ENCODE data around the gene BATF.
"Not testable (repeated sequence)": the region's sequence is repeated elsewhere in the genome, so short reads cannot be mapped to it uniquely, and the experiment has no call there.

Gene BATF

GRCh38 chr14:75522224-75522982, at the start of gene BATF:
Gene BATF, plus strand, starts transcription at chr14:75522469. Its CDS starts 214 bp downstream, at chr14:75522683.
- no peak within 1 kb of the TSS for H3K4me3 ChIP-seq (ENCODE audit: low read length)
- H3K9ac ChIP-seq (ENCODE audit: low read depth, low read length): no peak within 1 kb of the TSS
- H3K4me1 ChIP-seq (ENCODE audit: insufficient read depth, low read length): peaks cover 4% of the 10 kb centered on the region; the same call in 1 of the 2 replicates
- no peak within 1 kb of the TSS for H3K27ac ChIP-seq (ENCODE audit: low read length)
- H3K36me3 ChIP-seq (ENCODE audit: insufficient read depth, low read depth, low read length): no peaks in the 10 kb centered on the region
- H3K27me3 ChIP-seq (ENCODE audit: insufficient read depth, low read length): no peaks in the 10 kb centered on the region
- H3K9me3 ChIP-seq (ENCODE audit: insufficient read depth, low read depth, low read length): no peaks in the 10 kb centered on the region

DNA sequence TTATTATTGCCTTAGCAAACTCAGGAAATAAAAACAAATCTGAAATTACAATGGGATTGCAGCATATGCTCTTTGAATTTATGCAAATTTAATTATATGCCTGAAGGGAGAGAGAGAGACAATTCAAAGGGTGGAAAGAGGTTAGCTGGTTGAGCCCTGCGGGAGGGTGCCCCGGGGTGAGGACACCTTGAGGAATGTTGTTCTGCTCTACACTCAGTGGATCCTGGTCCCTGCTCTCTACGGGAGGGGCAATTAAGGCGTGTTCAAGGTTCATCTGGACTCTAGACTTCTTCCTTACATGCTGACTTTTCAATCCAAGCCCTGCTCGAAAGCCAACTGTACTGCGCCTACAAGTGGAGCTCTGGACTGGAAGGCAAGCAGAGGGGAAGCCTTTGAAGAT, 48.1 kb upstream of the BATF start:
- not testable (repeated sequence) for H3K9ac ChIP-seq (ENCODE audit: low read depth, low read length); H3K9me3 ChIP-seq (ENCODE audit: insufficient read depth, low read depth, low read length); H3K27me3 ChIP-seq (ENCODE audit: insufficient read depth, low read length); H3K27ac ChIP-seq (ENCODE audit: low read length); H3K4me1 ChIP-seq (ENCODE audit: insufficient read depth, low read length); H3K4me3 ChIP-seq (ENCODE audit: low read length)
- H3K36me3 ChIP-seq (ENCODE audit: insufficient read depth, low read depth, low read length): peaks cover 14% of the 10 kb centered on the region

- no peaks in the 10 kb centered on the region for H3K27me3 ChIP-seq (ENCODE audit: insufficient read depth, low read length)
- no peak overlapping the region for H3K27ac ChIP-seq (ENCODE audit: low read length)
- peaks cover 7% of the 10 kb centered on the region; the same call in 1 of the 2 replicates for H3K4me1 ChIP-seq (ENCODE audit: insufficient read depth, low read length)
- H3K36me3 ChIP-seq (ENCODE audit: insufficient read depth, low read depth, low read length): peaks cover 7% of the 10 kb centered on the region
- H3K9me3 ChIP-seq (ENCODE audit: insufficient read depth, low read depth, low read length): no peaks in the 10 kb centered on the region
- no peak overlapping the region for H3K4me3 ChIP-seq (ENCODE audit: low read length)
- H3K9ac ChIP-seq (ENCODE audit: low read depth, low read length): no peak overlapping the region
Measured at GRCh38 chr14:75476274-75476995, 45.8 kb upstream of the BATF start.

GRCh38 chr14:75477881-75478280, 44.4 kb upstream of the BATF start:
- H3K4me1 ChIP-seq (ENCODE audit: insufficient read depth, low read length): peaks cover 7% of the 10 kb centered on the region; the same call in 1 of the 2 replicates
- H3K36me3 ChIP-seq (ENCODE audit: insufficient read depth, low read depth, low read length): no peaks in the 10 kb centered on the region

DNA sequence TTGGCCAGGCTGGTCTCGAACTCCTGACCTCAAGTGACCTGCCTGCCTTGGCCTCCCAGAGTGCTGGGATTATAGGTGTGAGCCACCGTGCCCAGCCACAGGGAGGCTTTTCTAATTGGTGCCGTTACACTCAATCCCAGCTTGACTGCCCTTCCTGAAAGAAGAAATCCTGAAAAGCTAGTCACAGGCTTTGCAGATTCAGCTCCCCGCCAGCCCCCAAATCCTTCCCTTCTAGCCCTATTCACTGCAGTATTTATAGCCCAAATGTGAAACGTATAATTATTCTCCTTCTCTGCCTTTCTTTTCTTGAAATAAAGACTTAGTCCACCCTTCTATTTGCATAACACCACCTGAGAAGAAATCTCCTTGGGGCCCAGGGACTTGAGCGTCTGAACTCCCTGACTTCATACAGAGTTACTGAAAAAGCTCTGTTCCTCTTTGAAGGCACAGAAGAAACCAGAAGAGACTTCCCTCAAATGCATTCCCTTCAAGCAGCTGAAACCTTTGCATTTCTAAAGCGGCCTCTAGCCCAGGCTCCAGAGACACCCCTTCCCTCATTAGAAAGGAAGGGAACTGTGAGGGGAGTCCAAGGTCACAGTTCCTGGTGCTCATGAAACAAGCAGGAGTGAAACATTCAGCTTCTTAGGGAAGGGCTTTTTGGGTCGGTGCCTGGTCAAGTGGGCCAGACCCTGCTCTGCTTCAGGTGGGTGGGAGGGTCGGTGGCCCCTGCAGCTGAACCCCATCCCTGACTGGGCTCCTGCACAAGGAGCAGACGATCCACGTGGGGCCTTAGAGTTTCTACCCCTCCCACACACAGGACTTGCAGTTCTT, 42.3 kb upstream of the BATF start:
- H3K9me3 ChIP-seq (ENCODE audit: insufficient read depth, low read depth, low read length): no peaks in the 10 kb centered on the region
- H3K27me3 ChIP-seq (ENCODE audit: insufficient read depth, low read length): no peaks in the 10 kb centered on the region
- no peaks in the 10 kb centered on the region for H3K36me3 ChIP-seq (ENCODE audit: insufficient read depth, low read depth, low read length)
- H3K4me1 ChIP-seq (ENCODE audit: insufficient read depth, low read length): peaks cover 7% of the 10 kb centered on the region; the same call in 1 of the 2 replicates
- no peak overlapping the region; the same call in 1 of the 2 replicates for H3K9ac ChIP-seq (ENCODE audit: low read depth, low read length)
- peak overlapping the region; percentile 46; the same call in 1 of the 2 replicates for H3K4me3 ChIP-seq (ENCODE audit: low read length)
- H3K27ac ChIP-seq (ENCODE audit: low read length): peak overlapping the region; percentile 71

More at GRCh38 chr14:75477881-75478280, 44.4 kb upstream of the BATF start:
- Histone ChIP-seq H3K27me3 (ENCODE audit: insufficient read depth, low read length) (no peaks in the 10 kb centered on the region), H3K9me3 (ENCODE audit: insufficient read depth, low read depth, low read length) (no peaks in the 10 kb centered on the region), H3K4me3 (ENCODE audit: low read length) (no peak overlapping the region), H3K27ac (ENCODE audit: low read length) (no peak overlapping the region), H3K9ac (ENCODE audit: low read depth, low read length) (no peak overlapping the region)

GRCh38 chr14:75482366-75482765, 39.9 kb upstream of the BATF start:
- no peak overlapping the region for H3K4me3 ChIP-seq (ENCODE audit: low read length)

DNA sequence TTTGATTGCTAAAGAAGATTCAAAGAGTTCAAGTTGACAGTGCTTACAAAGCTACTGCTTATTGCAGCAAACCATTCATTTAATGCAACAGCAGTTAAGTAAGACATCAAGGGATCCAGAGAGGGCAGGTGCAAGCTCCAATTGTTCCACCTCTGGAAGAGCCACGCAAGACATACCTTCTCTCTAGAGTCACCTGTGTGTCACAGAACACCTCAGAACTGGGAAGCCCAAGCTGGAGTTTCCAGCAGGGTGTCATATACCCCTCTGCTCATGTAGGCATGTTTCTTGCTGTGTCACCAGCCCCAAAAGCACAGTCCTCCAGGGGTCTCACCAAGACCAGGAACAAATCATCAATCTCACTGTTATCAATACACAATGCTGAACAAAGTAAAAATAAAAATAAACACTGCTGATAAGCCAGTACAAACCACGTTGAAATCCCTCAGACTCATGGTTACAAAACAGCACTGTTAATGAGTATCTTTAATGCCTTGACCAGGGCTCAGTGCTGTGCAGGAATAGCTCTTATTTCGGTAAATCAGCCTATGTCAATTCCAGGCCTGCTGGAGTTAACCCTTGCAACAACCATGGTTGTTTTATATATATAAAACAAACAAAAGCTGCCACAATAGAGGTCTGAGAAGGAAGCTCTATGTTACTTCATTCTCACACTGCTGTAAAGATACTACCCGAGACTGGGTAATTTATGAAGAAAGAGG, 37.4 kb upstream of the BATF start:
- no peak overlapping the region for H3K4me3 ChIP-seq (ENCODE audit: low read length)
- no peaks in the 10 kb centered on the region for H3K36me3 ChIP-seq (ENCODE audit: insufficient read depth, low read depth, low read length)
- H3K9ac ChIP-seq (ENCODE audit: low read depth, low read length): no peak overlapping the region
- H3K9me3 ChIP-seq (ENCODE audit: insufficient read depth, low read depth, low read length): no peaks in the 10 kb centered on the region
- H3K27me3 ChIP-seq (ENCODE audit: insufficient read depth, low read length): no peaks in the 10 kb centered on the region
- H3K4me1 ChIP-seq (ENCODE audit: insufficient read depth, low read length): peaks cover 4% of the 10 kb centered on the region; the same call in 1 of the 2 replicates
- no peak overlapping the region for H3K27ac ChIP-seq (ENCODE audit: low read length)

More at GRCh38 chr14:75482366-75482765, 39.9 kb upstream of the BATF start:
- no peak overlapping the region for H3K27ac ChIP-seq (ENCODE audit: low read length)
- no peak overlapping the region for H3K9ac ChIP-seq (ENCODE audit: low read depth, low read length)
- H3K4me1 ChIP-seq (ENCODE audit: insufficient read depth, low read length): peaks cover 5% of the 10 kb centered on the region; the same call in 1 of the 2 replicates
- no peaks in the 10 kb centered on the region for H3K9me3 ChIP-seq (ENCODE audit: insufficient read depth, low read depth, low read length)
- H3K27me3 ChIP-seq (ENCODE audit: insufficient read depth, low read length): no peaks in the 10 kb centered on the region
- no peaks in the 10 kb centered on the region for H3K36me3 ChIP-seq (ENCODE audit: insufficient read depth, low read depth, low read length)

GRCh38 chr14:75486318-75486717, 36.0 kb upstream of the BATF start:
- no peaks in the 10 kb centered on the region for H3K27me3 ChIP-seq (ENCODE audit: insufficient read depth, low read length)
- H3K9ac ChIP-seq (ENCODE audit: low read depth, low read length): no peak overlapping the region
- no peaks in the 10 kb centered on the region for H3K4me1 ChIP-seq (ENCODE audit: insufficient read depth, low read length)
- H3K9me3 ChIP-seq (ENCODE audit: insufficient read depth, low read depth, low read length): no peaks in the 10 kb centered on the region
- no peak overlapping the region for H3K27ac ChIP-seq (ENCODE audit: low read length)
- no peak overlapping the region for H3K4me3 ChIP-seq (ENCODE audit: low read length)
- no peaks in the 10 kb centered on the region for H3K36me3 ChIP-seq (ENCODE audit: insufficient read depth, low read depth, low read length)

DNA sequence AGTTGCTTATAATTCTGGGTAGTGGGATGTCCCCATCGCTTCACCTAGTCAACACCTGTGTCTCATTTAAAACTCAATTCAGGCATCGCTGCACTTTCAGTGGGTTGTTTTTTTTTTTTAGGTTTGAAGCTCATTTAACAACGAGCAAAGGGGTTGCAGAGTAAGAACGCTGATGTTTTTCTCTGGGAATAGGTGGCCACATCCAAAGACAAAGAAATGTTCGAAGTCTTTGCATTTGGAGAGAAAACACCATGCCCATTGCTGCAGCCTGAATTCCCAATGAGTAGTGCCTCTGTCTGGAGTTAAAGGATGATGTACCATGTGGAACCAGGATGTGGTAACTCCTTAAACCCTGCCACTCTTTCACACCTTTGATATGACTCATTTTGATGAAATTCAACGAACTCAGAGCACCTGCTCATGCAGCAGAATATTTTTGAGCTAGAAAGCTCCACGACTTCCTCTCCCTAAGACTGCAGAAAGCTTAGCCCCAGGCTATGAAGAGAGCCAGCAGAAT, 35.1 kb upstream of the BATF start:
- no peaks in the 10 kb centered on the region for H3K27me3 ChIP-seq (ENCODE audit: insufficient read depth, low read length)
- H3K9me3 ChIP-seq (ENCODE audit: insufficient read depth, low read depth, low read length): no peaks in the 10 kb centered on the region
- H3K36me3 ChIP-seq (ENCODE audit: insufficient read depth, low read depth, low read length): no peaks in the 10 kb centered on the region
- no peak overlapping the region for H3K4me3 ChIP-seq (ENCODE audit: low read length)
- H3K4me1 ChIP-seq (ENCODE audit: insufficient read depth, low read length): no peaks in the 10 kb centered on the region
- H3K9ac ChIP-seq (ENCODE audit: low read depth, low read length): no peak overlapping the region
- H3K27ac ChIP-seq (ENCODE audit: low read length): no peak overlapping the region

- H3K27ac ChIP-seq (ENCODE audit: low read length): no peak overlapping the region
- H3K27me3 ChIP-seq (ENCODE audit: insufficient read depth, low read length): no peaks in the 10 kb centered on the region
- H3K9me3 ChIP-seq (ENCODE audit: insufficient read depth, low read depth, low read length): no peaks in the 10 kb centered on the region
- H3K9ac ChIP-seq (ENCODE audit: low read depth, low read length): no peak overlapping the region
- no peaks in the 10 kb centered on the region for H3K36me3 ChIP-seq (ENCODE audit: insufficient read depth, low read depth, low read length)
- H3K4me1 ChIP-seq (ENCODE audit: insufficient read depth, low read length): no peaks in the 10 kb centered on the region
- no peak overlapping the region for H3K4me3 ChIP-seq (ENCODE audit: low read length)
Measured at GRCh38 chr14:75489480-75489837, 32.8 kb upstream of the BATF start.

Measured in iPS-20b (cell line).